Panc1 (cell line): ENCODE results near the gene ASPHD1. TPM values are rescaled to one million over a fixed set of nuclear protein-coding genes. Genes with fewer than 3 reads are reported as not detected.

Experiments used
- ATAC-seq: fragments of 200-7000 bp; cut with Tn5 transposase; 2 replicates; pipeline ENCODE4 v1.9.1; 2020; ENCODE audit warnings: mild to moderate bottlenecking, moderate library complexity
- BruUV-seq: library from RNA; stranded (reverse); fragments of 400-500 nt; replicated peaks from 2 replicates; lab custom pipeline; 2021; lab: Mats Ljungman, UMichigan
- CTCF ChIA-PET: fragments of 300-600 bp; sonication (Branson Sonifier 250); formaldehyde crosslinking; loops from one replicate; lab custom pipeline; 2022; ENCODE audit warnings: antibody characterized with exemption; lab: Charles Lee
- POLR2A ChIA-PET: fragments of 300-600 bp; sonication (Branson Sonifier 250); formaldehyde crosslinking; loops from one replicate; lab custom pipeline; 2022; ENCODE audit warnings: antibody characterized with exemption; lab: Charles Lee
- DNase-seq: peaks from one replicate; pipeline ENCODE4 v3.0.0-alpha.2; 2010; ENCODE audit warnings: low read depth, low spot score
- H3K27ac ChIP-seq: 2 replicates; pipeline ENCODE4 v1.5.1; 2011; ENCODE audit warnings: mild to moderate bottlenecking, low read length, inconsistent platforms
- H3K27me3 ChIP-seq: fragments of 200-500 bp; sonication (Bioruptor generic); 2 replicates; pipeline ENCODE4 v1.6.0; 2014; ENCODE audit warnings: low read length, inconsistent platforms; ENCODE audit not compliant: control insufficient read depth, insufficient read depth
- H3K36me3 ChIP-seq: fragments of 200-500 bp; sonication (Bioruptor generic); 2 replicates; pipeline ENCODE4 v1.5.1; 2014; ENCODE audit warnings: inconsistent platforms, mild to moderate bottlenecking, low read length, moderate library complexity; ENCODE audit not compliant: control insufficient read depth, insufficient read depth
- H3K4me1 ChIP-seq: 2 replicates; pipeline ENCODE4 v1.5.1; 2011; ENCODE audit warnings: inconsistent platforms, mild to moderate bottlenecking, low read length, moderate library complexity; ENCODE audit not compliant: control insufficient read depth, insufficient read depth
- H3K4me3 ChIP-seq, 2 experiments: 2 replicates each; pipeline ENCODE4 v1.5.1; 2011 to 2012; ENCODE audit warnings: low read depth in 2 of 2, low read length in 2 of 2, mild to moderate bottlenecking in 2 of 2, inconsistent platforms in 1 of 2, moderate library complexity in 1 of 2
- H3K9me3 ChIP-seq: fragments of 200-500 bp; sonication (Bioruptor generic); 2 replicates; pipeline ENCODE4 v1.5.1; 2014; ENCODE audit warnings: low read depth, mild to moderate bottlenecking, inconsistent platforms, low read length, moderate library complexity; ENCODE audit not compliant: control insufficient read depth, insufficient read depth
- CTCF ChIP-seq: fragments of 450-650 bp; IDR thresholded peaks from 2 replicates; pipeline ENCODE4 v1.5.1; 2017; ENCODE audit warnings: mild to moderate bottlenecking
- POLR2AphosphoS5 ChIP-seq: IDR thresholded peaks from 2 replicates; pipeline ENCODE4 v1.6.1; 2012; ENCODE audit warnings: mild to moderate bottlenecking, low read depth, low read length, moderate library complexity
- REST ChIP-seq, 2 experiments: IDR thresholded peaks; 2 replicates each; pipeline ENCODE4 v1.6.1; 2011 to 2012; ENCODE audit warnings: low read depth in 2 of 2, control low read depth in 1 of 2, low read length in 1 of 2, mild to moderate bottlenecking in 1 of 2, moderate library complexity in 1 of 2; ENCODE audit not compliant: insufficient read depth in 1 of 2
- SIN3A ChIP-seq: IDR thresholded peaks from 2 replicates; pipeline ENCODE4 v1.6.1; 2012; ENCODE audit warnings: low read depth, mild to moderate bottlenecking, low read length, moderate library complexity, borderline replicate concordance; ENCODE audit not compliant: insufficient read depth
- TCF7L2 ChIP-seq: IDR thresholded peaks from 2 replicates; pipeline ENCODE4 v1.6.1; 2011; ENCODE audit warnings: mild to moderate bottlenecking, low read depth, low read length, inconsistent platforms
- in situ Hi-C: cut with HindIII; loops from 2 replicates; pipeline ENCODE4 v1.10.0; 2016; ENCODE audit warnings: low sequenced_read_pairs, low pct_unique_long_range_greater_than_20kb
- intact Hi-C: fragments of 100-400 bp; cut with micrococcal nuclease; formaldehyde crosslinking; loops from one replicate; pipeline ENCODE4 v1.10.0; 2022; ENCODE audit not compliant: unreplicated experiment
- total RNA-seq: library from RNA; stranded (reverse); gene quantifications from one replicate; pipeline ENCODE4 v1.2.1, GENCODE V29; 2021; ENCODE audit not compliant: unreplicated experiment

Gene ASPHD1
- total RNA-seq, 1 experiment from 2014 or later, result 87.0 TPM

- in situ Hi-C loops, result no loop called here
- H3K27ac ChIP-seq, result peak overlapping the region; percentile 70
- H3K27me3 ChIP-seq, result no peaks in the 10 kb centered on the region
- ChIA-PET POLR2A (interaction anchor here (0.6 to 1.3 kb wide), 7 partner anchors 13 to 953 kb away, joined by 3 to 9 read pairs (median 5); no protein-coding TSS in a partner anchor), CTCF (interaction anchor here (0.5 to 0.6 kb wide), 3 partner anchors 65 to 72 kb away, joined by 3 read pairs; no protein-coding TSS in a partner anchor)
- H3K4me3 ChIP-seq, result peak overlapping the region; percentile 48 to 71
- TF ChIP-seq SIN3A, result 0 out of 2 replicates have a peak, but pooled peaks have one; percentile 32
- TF ChIP-seq POLR2AphosphoS5, result 0 out of 2 replicates have a peak, but pooled peaks have one; percentile 24
- no peak for TF ChIP-seq REST (IDR thresholded peaks at IDR 0.05; ENCODE audit: insufficient read depth in 1 of 2, low read depth in 2 of 2, low read length in 1 of 2)
- H3K36me3 ChIP-seq, result no peaks in the 10 kb centered on the region
- no peaks in the 10 kb centered on the region for H3K9me3 ChIP-seq
- no peak for DNase-seq
- ATAC-seq, result 0 out of 2 replicates have a peak, but pooled peaks have one; percentile 3
- BruUV-seq, result TSS peak; percentile 98
- intact Hi-C loops, result no loop called here
- H3K4me1 ChIP-seq, result peaks cover 5% of the 10 kb centered on the region; the same call in 1 of the 2 replicates
Measured at GRCh38 chr16:29900888-29901606, 759 bp downstream of the ASPHD1 start.

- CTCF ChIA-PET, result interaction anchor here (0.6 kb wide), 1 partner anchor 67 kb away, joined by 3 read pairs; no protein-coding TSS in a partner anchor
Measured at GRCh38 chr16:29901607-29901945, 1.3 kb downstream of the ASPHD1 start.

More at GRCh38 chr16:29901607-29901945, 1.3 kb downstream of the ASPHD1 start:
- no peak for DNase-seq
- intact Hi-C loops (no loop called here), in situ Hi-C loops (no loop called here)
- ATAC-seq, result no peak
- Histone ChIP-seq H3K4me3 (peak overlapping the region; percentile 48 to 71), H3K36me3 (no peaks in the 10 kb centered on the region), H3K4me1 (peaks cover 5% of the 10 kb centered on the region; the same call in 1 of the 2 replicates), H3K9me3 (no peaks in the 10 kb centered on the region), H3K27me3 (no peaks in the 10 kb centered on the region), H3K27ac (peak overlapping the region; percentile 70)
- TF ChIP-seq TCF7L2, result no peak
- no peak for TF ChIP-seq SIN3A
- TF ChIP-seq POLR2AphosphoS5, result no peak
- no peak for TF ChIP-seq CTCF
- no peak for TF ChIP-seq REST (IDR thresholded peaks at IDR 0.05; ENCODE audit: insufficient read depth in 1 of 2, low read depth in 2 of 2, low read length in 1 of 2)
- no TSS peak for BruUV-seq
- POLR2A ChIA-PET, result interaction anchor here (0.6 to 1.3 kb wide), 3 partner anchors 21 to 953 kb away, joined by 3 to 6 read pairs (median 5); no protein-coding TSS in a partner anchor
